Adrenal gland (tissue), 12 donors: ENCODE data around the gene TM9SF1. TPM values are rescaled to one million over a fixed set of nuclear protein-coding genes. Genes with fewer than 3 reads are reported as not detected.
A peak's percentile ranks its signal among the peaks of the same experiment; 100 is the strongest.
"Not testable (repeated sequence)": the region's sequence is repeated elsewhere in the genome, so short reads cannot be mapped to it uniquely, and the experiment has no call there.

ENCODE experiments used
- DNase-seq, 7 donors: peaks; one replicate each; pipeline ENCODE4 v3.0.0-alpha.2; 2019 to 2020
- H3K27ac ChIP-seq, 5 donors: fragments of 200-600 bp; sonication (generic) in 4 of 5; 1 replicate in 3 of 5; 2 replicates in 2 of 5; pipeline versions ENCODE4 v1.5.1 to v1.8.0; 2016 to 2020; ENCODE audit warnings: mild to moderate bottlenecking in 1 of 5
- H3K27me3 ChIP-seq: fragments of 200-600 bp; 2 replicates; pipeline ENCODE4 v1.8.0; 2021
- H3K36me3 ChIP-seq, 2 donors: fragments of 200-600 bp; replicated peaks in 1 of 2; 1 replicate in 1 of 2; 2 replicates in 1 of 2; pipeline versions ENCODE4 v1.5.1 to v1.8.0; 2018 to 2022
- H3K4me1 ChIP-seq, 2 donors: fragments of 200-600 bp; replicated peaks in 1 of 2; 1 replicate in 1 of 2; 2 replicates in 1 of 2; pipeline versions ENCODE4 v1.5.1 to v1.8.0; 2018 to 2021
- H3K4me3 ChIP-seq, 4 donors: fragments of 200-600 bp; sonication (generic) in 3 of 4; one replicate each; pipeline ENCODE4 v1.5.1; 2016 to 2018
- H3K9me3 ChIP-seq, 3 donors: fragments of 200-600 bp; sonication (generic) in 1 of 3; replicated peaks in 1 of 3; 1 replicate in 2 of 3; 2 replicates in 1 of 3; pipeline versions ENCODE4 v1.5.1 to v1.8.0; 2016 to 2021
- CTCF ChIP-seq, 6 experiments: fragments of 450-650 bp in 4 of 6; fragments of 200-600 bp in 2 of 6; sonication (generic) in 1 of 6; IDR thresholded peaks; 1 replicate in 5 of 6; 2 replicates in 1 of 6; pipeline versions ENCODE4 v1.5.1 to v1.8.0; 2016 to 2021; ENCODE audit warnings: antibody characterized with exemption in 6 of 6, mild to moderate bottlenecking in 2 of 6, moderate library complexity in 1 of 6
- POLR2A ChIP-seq, 2 donors: fragments of 450-650 bp; IDR thresholded peaks; one replicate each; pipeline ENCODE4 v1.6.1; 2017; ENCODE audit warnings: antibody characterized with exemption in 2 of 2, mild to moderate bottlenecking in 2 of 2, moderate library complexity in 1 of 2
- WGBS, 4 donors: extraction: QIAGEN DNeasy Blood & Tissue Kit in 2 of 4; methylation state at CpG; one replicate each; pipeline versions ENCODE4 v1.1.5 to v1.1.7; 2013 to 2017; 5-methylcytosine and 5-hydroxymethylcytosine counted together
- intact Hi-C, 2 donors: fragments of 100-400 bp; cut with DNase I; formaldehyde crosslinking; loops; one replicate each; pipeline versions ENCODE4 v1.14.1 to v1.15.0; 2022 to 2023
- polyA plus RNA-seq, 3 donors: library from polyadenylated mRNA; stranded (reverse); fragments of 200-250 nt in 2 of 3; fragments of 350-450 nt in 1 of 3; fragmentation: Illumina TruSeq in 1 of 3; extraction: RNeasy Lipid Tissue Mini Kit (QIAGEN cat#74804) in 1 of 3; gene quantifications; one replicate each; pipeline ENCODE4 v1.2.3, GENCODE V29; 2013 to 2014
- total RNA-seq, 9 donors: library from RNA; depleted of rRNA in 4 of 9; stranded (reverse); fragments of >200 nt in 4 of 9; fragments of 120-200 nt in 1 of 9; fragmentation: NEBNext Ultra II Directional in 1 of 9; extraction: Animal tissue kit (Norgen Biotek cat#: 25700) in 1 of 9; gene quantifications; one replicate each; pipeline versions ENCODE4 v1.1.0 to v1.2.4, GENCODE V29; 2013 to 2023
- donor health status: healthy with polysubstance abuse.
- donor health status: Bipolar disorder and iron deficiency.
- donor health status: DM: yes; HTN: yes; CAD: no.
- donor health status: DM: no; HTN: no; CAD: no.
- donor health status: DM: no; HTN: no; CAD: no.
- donor health status: DM: yes; HTN: yes; CAD: no.

TM9SF1 gene
- total and polyA plus RNA-seq, 12 donors = 43.7 to 123 (median 86.6) TPM

GRCh38 chr14:24228902-24229301 lies 33.7 kb upstream of the TM9SF1 start:
- intact Hi-C loops = no loop called here
- H3K4me3 ChIP-seq = no peak overlapping the region
- H3K9me3 ChIP-seq = no peaks in the 10 kb centered on the region
- peaks cover 21 to 24% of the 10 kb centered on the region in 2 donors for H3K4me1 ChIP-seq
- no peaks in the 10 kb centered on the region for H3K27me3 ChIP-seq
- H3K36me3 ChIP-seq = peaks cover 0 to 13% of the 10 kb centered on the region in 2 donors
- TF ChIP-seq POLR2A (IDR thresholded peaks at IDR 0.05) = no peak
- no peak for TF ChIP-seq CTCF (IDR thresholded peaks at IDR 0.05)
- 0 to 50% (median 21%) methylated on average over 1 of the region's 1 CpG for WGBS, 4 donors
- H3K27ac ChIP-seq = no peak overlapping the region
- DNase-seq = peak in 1 of 7 donors; percentile 10

GRCh38 chr14:24226473-24226872 lies 31.2 kb upstream of the TM9SF1 start:
- Histone ChIP-seq H3K9me3 (no peaks in the 10 kb centered on the region), H3K27me3 (no peaks in the 10 kb centered on the region), H3K4me1 (peaks cover 8 to 14% of the 10 kb centered on the region in 2 donors), H3K4me3 (no peak overlapping the region), H3K36me3 (peaks cover 0 to 13% of the 10 kb centered on the region in 2 donors), H3K27ac (no peak overlapping the region)
- intact Hi-C loops = no loop called here
- no peak for TF ChIP-seq CTCF (IDR thresholded peaks at IDR 0.05)
- TF ChIP-seq POLR2A (IDR thresholded peaks at IDR 0.05) = no peak
- DNase-seq = no peak
- 81 to 92% (median 85%) methylated on average over 1 of the region's 1 CpG for WGBS, 4 donors

- TF ChIP-seq POLR2A (IDR thresholded peaks at IDR 0.05) (no peak), CTCF (IDR thresholded peaks at IDR 0.05) (no peak)
- WGBS, 4 donors = 86 to 89% (median 88%) methylated on average over 7 of the region's 7 CpGs
- Histone ChIP-seq H3K36me3 (peaks cover 0 to 13% of the 10 kb centered on the region in 2 donors), H3K4me1 (peaks cover 0 to 5% of the 10 kb centered on the region in 2 donors), H3K4me3 (no peak overlapping the region), H3K27ac (no peak overlapping the region), H3K27me3 (no peaks in the 10 kb centered on the region), H3K9me3 (no peaks in the 10 kb centered on the region)
- DNase-seq = peak in 1 of 7 donors; percentile 12
- intact Hi-C loops = no loop called here
These were observed 29.4 kb upstream of the TM9SF1 start for GRCh38 chr14:24224618-24225071.

- H3K4me3 ChIP-seq, H3K27me3 ChIP-seq, H3K9me3 ChIP-seq, H3K4me1 ChIP-seq, H3K27ac ChIP-seq, intact Hi-C loops: not testable (repeated sequence)
- peak in 2 of 7 donors; percentile 3 to 30 for DNase-seq
- H3K36me3 ChIP-seq = peaks cover 0 to 10% of the 10 kb centered on the region in 2 donors
- WGBS, 4 donors = 96 to 99% (median 97%) methylated on average over 4 of the region's 4 CpGs
These were observed 27.7 kb upstream of the TM9SF1 start for GRCh38 chr14:24222987-24223386.

GRCh38 chr14:24219521-24219920 lies 24.3 kb upstream of the TM9SF1 start:
- H3K4me1 ChIP-seq = peaks cover 4 to 10% of the 10 kb centered on the region in 2 donors
- 53 to 61% (median 59%) methylated on average over 3 of the region's 3 CpGs for WGBS, 4 donors
- peaks cover 0 to 7% of the 10 kb centered on the region in 2 donors for H3K36me3 ChIP-seq
- intact Hi-C loops = no loop called here
- no peaks in the 10 kb centered on the region for H3K27me3 ChIP-seq
- no peak overlapping the region for H3K4me3 ChIP-seq
- TF ChIP-seq CTCF (IDR thresholded peaks at IDR 0.05) (no peak), POLR2A (IDR thresholded peaks at IDR 0.05) (no peak)
- H3K27ac ChIP-seq = no peak overlapping the region
- H3K9me3 ChIP-seq = no peaks in the 10 kb centered on the region
- peak in 1 of 7 donors; percentile 6 for DNase-seq
